IMR-90 (cell line): ENCODE measurements around the gene FRAS1. TPM values are rescaled to one million over a fixed set of nuclear protein-coding genes. Genes with fewer than 3 reads are reported as not detected.
A peak's percentile ranks its signal among the peaks of the same experiment; 100 is the strongest.

Experiments
- ATAC-seq: fragments of 200-7000 bp; cut with Tn5 transposase; 2 replicates; pipeline ENCODE4 v1.9.1; 2020; ENCODE audit warnings: low read depth, mild to moderate bottlenecking, moderate library complexity
- BruUV-seq: library from RNA; stranded (reverse); fragments of 400-500 nt; replicated peaks from 2 replicates; lab custom pipeline; 2021; lab: Mats Ljungman, UMichigan
- CTCF ChIA-PET: fragments of 300-600 bp; formaldehyde crosslinking; extraction: SDS; loops from one replicate; lab custom pipeline; 2021; ENCODE audit warnings: antibody characterized with exemption; lab: Yijun Ruan, JAX
- POLR2A ChIA-PET: fragments of 300-600 bp; sonication (Branson Sonifier 250); formaldehyde crosslinking; loops from one replicate; lab custom pipeline; 2022; ENCODE audit warnings: antibody characterized with exemption; ENCODE audit not compliant: unreplicated experiment; lab: Charles Lee
- DNase-seq: peaks from one replicate; pipeline ENCODE4 v3.0.0; 2013
- H2AFZ ChIP-seq: replicated peaks from 2 replicates; pipeline ENCODE3; 2013; ENCODE audit warnings: low read length, mild to moderate bottlenecking; ENCODE audit not compliant: poor library complexity
- H2AK5ac ChIP-seq: 2 replicates; pipeline ENCODE4 v1.6.1; 2013; ENCODE audit warnings: low read depth, low read length, inconsistent platforms
- H2AK9ac ChIP-seq: replicated peaks from 2 replicates; pipeline ENCODE3; 2013; ENCODE audit warnings: mild to moderate bottlenecking, low read depth, low read length, moderate library complexity; ENCODE audit not compliant: poor library complexity
- H2BK120ac ChIP-seq: 2 replicates; pipeline ENCODE4 v1.6.1; 2013; ENCODE audit warnings: low read depth, low read length, inconsistent platforms
- H2BK15ac ChIP-seq: 3 replicates; pipeline ENCODE4 v1.6.1; 2013; ENCODE audit warnings: low read depth, low read length, inconsistent platforms
- H2BK20ac ChIP-seq: 2 replicates; pipeline ENCODE4 v1.6.1; 2013; ENCODE audit warnings: low read depth, mild to moderate bottlenecking, inconsistent platforms, low read length, moderate library complexity
- H2BK5ac ChIP-seq: 2 replicates; pipeline ENCODE4 v1.6.1; 2013; ENCODE audit warnings: mild to moderate bottlenecking, low read depth, low read length, inconsistent platforms; ENCODE audit not compliant: poor library complexity, severe bottlenecking
- H3K14ac ChIP-seq: replicated peaks from 2 replicates; pipeline ENCODE4 v1.6.1; 2013; ENCODE audit warnings: low read depth, low read length, inconsistent platforms
- H3K18ac ChIP-seq: 2 replicates; pipeline ENCODE4 v1.6.1; 2013; ENCODE audit warnings: low read depth, low read length, control low read depth
- H3K23ac ChIP-seq: 2 replicates; pipeline ENCODE4 v1.6.1; 2013; ENCODE audit warnings: low read depth, low read length, inconsistent platforms
- H3K27ac ChIP-seq: 2 replicates; pipeline ENCODE4 v1.5.1; 2013; ENCODE audit warnings: mild to moderate bottlenecking, control low read depth, low read length; ENCODE audit not compliant: insufficient read depth
- H3K27me3 ChIP-seq: 2 replicates; pipeline ENCODE4 v1.6.1; 2013; ENCODE audit warnings: low read length; ENCODE audit not compliant: control insufficient read depth, insufficient read depth
- H3K36me3 ChIP-seq: 2 replicates; pipeline ENCODE4 v1.6.1; 2013; ENCODE audit warnings: low read length, mixed read lengths; ENCODE audit not compliant: control insufficient read depth, insufficient read depth
- H3K4ac ChIP-seq: 2 replicates; pipeline ENCODE4 v1.6.1; 2013; ENCODE audit warnings: low read depth, low read length, inconsistent platforms
- H3K4me1 ChIP-seq: 2 replicates; pipeline ENCODE4 v1.6.1; 2013; ENCODE audit warnings: low read length, mixed read lengths; ENCODE audit not compliant: control insufficient read depth, insufficient read depth
- H3K4me2 ChIP-seq: 2 replicates; pipeline ENCODE4 v1.6.1; 2013; ENCODE audit warnings: low read depth, mild to moderate bottlenecking, control low read depth, low read length, moderate library complexity
- H3K4me3 ChIP-seq: 2 replicates; pipeline ENCODE4 v1.5.1; 2013; ENCODE audit warnings: low read depth, mild to moderate bottlenecking, control low read depth, low read length, moderate library complexity; ENCODE audit not compliant: insufficient read depth
- H3K56ac ChIP-seq: 2 replicates; pipeline ENCODE4 v1.6.1; 2013; ENCODE audit warnings: low read length, inconsistent platforms; ENCODE audit not compliant: insufficient read depth; ENCODE audit errors: extremely low read depth
- H3K79me1 ChIP-seq, 2 experiments: 2 replicates each; pipeline ENCODE4 v1.6.1; 2013; ENCODE audit warnings: low read length in 2 of 2, inconsistent platforms in 1 of 2, low read depth in 1 of 2
- H3K9ac ChIP-seq: 2 replicates; pipeline ENCODE4 v1.6.1; 2013; ENCODE audit warnings: low read depth, low read length, control low read depth
- H3K9me1 ChIP-seq: 2 replicates; pipeline ENCODE4 v1.6.1; 2013; ENCODE audit warnings: low read length, inconsistent platforms; ENCODE audit not compliant: insufficient read depth
- H3K9me3 ChIP-seq: 2 replicates; pipeline ENCODE4 v1.6.1; 2013; ENCODE audit warnings: low read length; ENCODE audit not compliant: control insufficient read depth, insufficient read depth
- H4K20me1 ChIP-seq: 2 replicates; pipeline ENCODE4 v1.6.1; 2013; ENCODE audit warnings: low read length, inconsistent platforms; ENCODE audit not compliant: insufficient read depth
- H4K5ac ChIP-seq: 2 replicates; pipeline ENCODE4 v1.6.1; 2013; ENCODE audit warnings: mild to moderate bottlenecking, low read depth, low read length, control low read depth
- H4K8ac ChIP-seq, 2 experiments: 2 replicates each; pipeline ENCODE4 v1.6.1; 2013; ENCODE audit warnings: low read depth in 2 of 2, low read length in 2 of 2, control low read depth in 1 of 2, inconsistent platforms in 1 of 2
- H4K91ac ChIP-seq: 2 replicates; pipeline ENCODE4 v1.6.1; 2013; ENCODE audit warnings: low read depth, low read length, inconsistent platforms; ENCODE audit not compliant: insufficient read depth
- CEBPB ChIP-seq: IDR thresholded peaks from 2 replicates; pipeline ENCODE4 v1.6.1; 2012; ENCODE audit warnings: low read depth, low read length, improper control_type of control experiment
- WGBS, 2 experiments: methylation state at CpG; one replicate each; pipeline versions ENCODE4 v1.1.5 to v1.1.7; 2013; ENCODE audit warnings: missing lambda C conversion rate in 2 of 2; ENCODE audit not compliant: insufficient read length in 1 of 2; ENCODE audit errors: extremely low coverage in 2 of 2; 5-methylcytosine and 5-hydroxymethylcytosine counted together
- dilution Hi-C: fragments of 300-500 bp; cut with HindIII; formaldehyde crosslinking; loops from one replicate; pipeline ENCODE4 v1.14.3; 2018; ENCODE audit warnings: low sequenced_read_pairs; ENCODE audit not compliant: unreplicated experiment
- in situ Hi-C: fragments of 300-500 bp; cut with MboI; formaldehyde crosslinking; loops from 3 replicates; pipeline ENCODE4 v1.14.3; 2019; ENCODE audit warnings: low sequenced_read_pairs, inconsistent platforms, mixed read lengths
- intact Hi-C: fragments of 100-400 bp; cut with micrococcal nuclease; formaldehyde crosslinking; loops from 2 replicates; pipeline ENCODE4 v1.10.0; 2022
- polyA plus RNA-seq, 3 experiments: library from polyadenylated mRNA; depleted of rRNA; stranded (reverse); fragments of >200 nt; gene quantifications; 2 replicates each; pipeline ENCODE4 v1.2.3, GENCODE V29; 2012; ENCODE audit warnings: low replicate concordance in 1 of 3
- total RNA-seq: library from RNA; depleted of rRNA; stranded (reverse); fragments of >200 nt; gene quantifications from 2 replicates; pipeline ENCODE4 v1.2.3, GENCODE V29; 2012
- TF ChIP-seq, protein P1 (sequence below): fragments of 150-350 bp; IDR thresholded peaks from 2 replicates; pipeline ENCODE4 v1.6.1; 2017; ENCODE audit warnings: mild to moderate bottlenecking, antibody characterized with exemption, low read length, low read depth

The FRAS1 gene
- total and polyA plus RNA-seq, 2 of the 4 experiments (the other 2 are of a cell fraction), result under 0.01 to 0.03 TPM

DNA sequence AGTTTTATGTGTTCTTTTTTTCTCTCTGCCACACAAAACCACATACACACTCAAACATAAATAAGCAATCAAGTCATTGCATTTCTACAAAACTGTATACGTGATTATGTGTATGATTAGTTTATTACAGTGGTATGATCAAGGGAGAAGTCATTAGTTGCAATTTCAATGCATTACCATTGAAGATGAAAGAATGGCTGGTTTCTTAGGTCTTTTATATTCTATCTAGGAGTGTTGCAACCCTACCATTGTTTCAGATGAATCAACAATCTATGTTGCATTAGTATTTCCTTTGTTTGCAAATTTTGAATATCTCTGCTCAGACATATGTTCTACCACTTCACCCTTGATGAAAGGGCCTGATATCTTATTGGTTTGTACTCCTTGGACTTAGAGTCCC lies 501.3 kb downstream of the FRAS1 start:
- no peak overlapping the region for H3K23ac ChIP-seq
- H2AFZ ChIP-seq, result no peak overlapping the region
- no peak overlapping the region for H3K56ac ChIP-seq
- H3K27me3 ChIP-seq, result no peaks in the 10 kb centered on the region
- peak overlapping the region; percentile 34; the same call in 1 of the 2 replicates for H3K4ac ChIP-seq
- no peak overlapping the region for H2AK5ac ChIP-seq
- intact Hi-C loops, result no loop called here
- H3K9ac ChIP-seq, result no peak overlapping the region
- H3K4me2 ChIP-seq, result no peak overlapping the region
- no peak overlapping the region for H4K91ac ChIP-seq
- H2BK120ac ChIP-seq, result peak overlapping the region; percentile 28
- in situ Hi-C loops, result no loop called here
- peaks cover 0 to 6% of the 10 kb centered on the region in 2 experiments; a peak in 1 of 4 replicates for H3K79me1 ChIP-seq
- no peaks in the 10 kb centered on the region for H4K20me1 ChIP-seq
- no CpG with 5 or more reads among the region's 1 CpG for WGBS, 2 experiments
- H3K9me3 ChIP-seq, result no peaks in the 10 kb centered on the region
- H2AK9ac ChIP-seq, result no peak overlapping the region
- H4K8ac ChIP-seq, result no peak overlapping the region; a peak in 1 of 4 replicates
- no peak for DNase-seq
- no peak overlapping the region for H3K27ac ChIP-seq
- no peak overlapping the region for H4K5ac ChIP-seq
- H3K4me3 ChIP-seq, result no peak overlapping the region
- H2BK15ac ChIP-seq, result 0 out of 3 replicates have a peak overlapping the region, but pooled peaks have one; percentile 7
- BruUV-seq, result no TSS peak
- H3K18ac ChIP-seq, result peak overlapping the region; percentile 30; the same call in 1 of the 2 replicates
- CTCF ChIA-PET, result no interaction called here
- peaks cover 12% of the 10 kb centered on the region for H3K9me1 ChIP-seq
- H2BK5ac ChIP-seq, result peak overlapping the region; percentile 5
- peak overlapping the region; percentile 72; the same call in 1 of the 2 replicates for H2BK20ac ChIP-seq
- dilution Hi-C loops, result no loop called here
- no peak overlapping the region for H3K14ac ChIP-seq
- POLR2A ChIA-PET, result no interaction called here
- TF ChIP-seq, protein P1, sequence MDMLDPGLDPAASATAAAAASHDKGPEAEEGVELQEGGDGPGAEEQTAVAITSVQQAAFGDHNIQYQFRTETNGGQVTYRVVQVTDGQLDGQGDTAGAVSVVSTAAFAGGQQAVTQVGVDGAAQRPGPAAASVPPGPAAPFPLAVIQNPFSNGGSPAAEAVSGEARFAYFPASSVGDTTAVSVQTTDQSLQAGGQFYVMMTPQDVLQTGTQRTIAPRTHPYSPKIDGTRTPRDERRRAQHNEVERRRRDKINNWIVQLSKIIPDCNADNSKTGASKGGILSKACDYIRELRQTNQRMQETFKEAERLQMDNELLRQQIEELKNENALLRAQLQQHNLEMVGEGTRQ, result no peak
- peak; percentile 40; the same call in 1 of the 2 replicates for TF ChIP-seq CEBPB
- ATAC-seq, result no peak
- peaks cover 15% of the 10 kb centered on the region for H3K4me1 ChIP-seq
- no peaks in the 10 kb centered on the region for H3K36me3 ChIP-seq
